ENCODE results near the gene CPM.
"Not testable (repeated sequence)": the region's sequence is repeated elsewhere in the genome, so short reads cannot be mapped to it uniquely, and the experiment has no call there.

Gene CPM

DNA sequence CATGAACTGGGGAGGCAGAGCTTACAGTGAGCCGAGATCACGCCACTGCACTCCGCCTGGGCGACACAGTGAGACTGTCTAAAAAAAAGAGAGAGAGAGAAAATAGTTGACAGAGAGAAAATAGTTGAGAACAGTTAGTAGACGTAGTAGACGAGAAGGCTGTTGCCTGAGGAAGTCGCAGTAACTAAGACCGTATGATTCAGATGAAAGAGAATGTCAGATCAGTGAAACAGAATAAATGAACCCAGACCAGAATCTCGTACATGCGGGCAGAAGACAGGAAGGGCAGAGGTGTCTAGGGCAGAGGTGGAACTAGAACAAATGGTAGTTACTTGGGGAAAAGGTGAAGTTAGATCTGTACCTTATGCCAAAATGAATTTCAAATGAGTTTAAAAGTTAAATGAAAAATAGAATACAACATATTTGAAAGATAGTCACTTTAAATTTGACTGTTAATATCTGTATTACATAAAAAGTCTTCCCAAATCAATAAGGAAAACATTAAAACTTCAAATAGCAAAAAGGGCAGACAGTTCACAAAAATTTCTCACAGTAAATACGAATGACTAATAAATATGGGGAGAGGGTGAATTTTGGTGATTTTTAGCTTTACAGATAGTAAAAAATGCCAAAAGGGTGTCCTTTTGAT, 107.3 kb downstream of the CPM start:
- no peak for DNase-seq (ENCODE audit: low read depth)

- no peak for DNase-seq (ENCODE audit: low read depth)
Observed at GRCh38 chr12:68824597-68825250, 108.2 kb downstream of the CPM start.

- DNase-seq (ENCODE audit: low read depth) = no peak
Observed at GRCh38 chr12:68824131-68824530, 108.8 kb downstream of the CPM start.

DNA sequence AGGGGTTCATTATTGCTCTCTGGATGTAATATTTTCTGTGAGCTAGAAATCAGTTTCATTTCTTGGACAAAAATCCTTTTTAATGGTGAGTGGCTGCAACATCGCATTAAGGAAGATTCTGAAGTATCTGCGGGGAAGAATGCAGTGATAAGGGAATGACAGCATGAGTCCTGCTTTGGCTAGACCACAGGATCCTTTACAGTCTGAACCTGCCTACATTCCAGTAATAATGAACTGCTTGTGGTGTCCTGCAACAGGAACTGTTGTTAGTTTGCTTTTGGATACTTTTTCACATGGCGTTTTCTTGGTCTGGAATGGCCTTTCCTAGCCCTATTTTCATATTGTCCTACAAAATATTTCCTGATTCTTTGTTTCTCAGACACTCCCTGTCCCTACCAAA, 109.3 kb downstream of the CPM start:
- no peak for DNase-seq (ENCODE audit: low read depth)

- DNase-seq (ENCODE audit: low read depth) = no peak
Observed at GRCh38 chr12:68821357-68822188, 111.4 kb downstream of the CPM start.

DNA sequence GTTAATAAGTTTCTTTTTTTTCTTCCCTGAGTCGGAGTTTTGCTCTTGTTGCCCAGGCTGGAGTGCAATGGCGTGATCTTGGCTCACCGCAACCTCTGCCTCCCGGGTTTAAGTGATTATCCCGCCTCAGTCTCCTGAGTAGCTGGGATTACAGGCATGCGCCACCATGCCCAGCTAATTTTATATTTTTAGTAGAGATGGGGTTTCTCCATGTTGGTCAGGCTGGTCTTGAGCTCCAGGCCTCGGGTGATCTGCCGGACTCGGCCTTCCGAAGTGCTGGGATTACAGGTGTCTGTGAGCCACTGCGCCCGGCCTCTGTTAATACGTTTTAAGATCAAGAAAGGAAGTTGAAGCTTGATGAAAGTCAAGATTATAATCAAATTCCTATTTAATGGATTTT, 113.5 kb downstream of the CPM start:
- not testable (repeated sequence) for DNase-seq (ENCODE audit: low read depth)

GRCh38 chr12:68815928-68816800, 116.8 kb downstream of the CPM start:
- no peak for DNase-seq (ENCODE audit: low read depth)

- DNase-seq (ENCODE audit: low read depth) = no peak
Observed at GRCh38 chr12:68815232-68815927, 117.6 kb downstream of the CPM start.

DNA sequence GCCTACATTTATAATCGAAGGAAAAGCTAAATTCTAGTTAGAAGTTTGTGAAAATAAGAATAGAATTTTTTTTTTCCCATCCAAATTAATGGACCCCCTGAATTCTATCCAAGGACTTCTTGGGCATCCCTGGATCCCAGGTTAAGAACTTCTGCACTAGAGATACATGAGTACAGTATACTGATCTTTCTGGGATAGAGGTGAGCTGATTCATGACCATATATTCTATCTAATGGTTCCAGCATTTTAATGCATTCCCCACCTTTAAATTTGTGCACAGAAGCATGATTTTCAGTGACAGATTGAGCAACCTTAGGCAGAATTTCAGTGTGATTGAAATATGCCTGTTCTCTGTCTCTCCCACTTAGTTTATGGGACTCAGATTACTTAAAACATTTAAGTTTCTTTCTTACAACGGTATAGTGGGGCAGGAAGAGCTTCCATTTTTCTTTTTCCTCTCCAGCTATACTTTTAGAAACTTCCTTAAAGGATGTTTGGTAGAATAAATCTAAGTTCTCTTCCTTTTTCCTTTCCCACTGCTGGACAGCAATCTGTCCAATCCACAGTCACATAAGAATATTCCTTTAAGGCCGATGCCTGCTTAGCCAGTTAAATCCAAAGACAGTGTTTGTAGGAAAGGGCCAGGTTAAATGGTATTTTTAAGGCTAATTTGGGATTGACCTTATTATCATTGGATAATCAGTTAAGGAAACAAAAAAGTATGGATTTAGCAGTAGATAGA, 118.3 kb downstream of the CPM start:
- DNase-seq (ENCODE audit: low read depth) = no peak

DNA sequence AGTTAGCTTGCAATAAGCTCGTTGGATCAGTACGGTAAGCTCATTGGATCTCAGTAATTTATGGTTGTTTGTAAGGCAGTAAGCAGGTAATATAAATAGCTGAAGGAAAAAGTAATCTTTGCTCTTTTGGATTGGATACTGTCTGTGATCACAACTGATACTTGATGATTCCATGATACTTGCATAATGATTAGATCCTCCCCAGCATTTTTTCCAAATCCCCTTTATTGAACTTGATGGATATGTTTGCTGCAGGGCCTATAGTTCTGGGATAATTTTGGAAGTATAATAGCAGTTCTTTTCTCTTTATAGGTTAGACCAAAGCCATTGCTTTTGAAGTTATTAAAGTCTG, 119.8 kb downstream of the CPM start:
- no peak for DNase-seq (ENCODE audit: low read depth)

DNA sequence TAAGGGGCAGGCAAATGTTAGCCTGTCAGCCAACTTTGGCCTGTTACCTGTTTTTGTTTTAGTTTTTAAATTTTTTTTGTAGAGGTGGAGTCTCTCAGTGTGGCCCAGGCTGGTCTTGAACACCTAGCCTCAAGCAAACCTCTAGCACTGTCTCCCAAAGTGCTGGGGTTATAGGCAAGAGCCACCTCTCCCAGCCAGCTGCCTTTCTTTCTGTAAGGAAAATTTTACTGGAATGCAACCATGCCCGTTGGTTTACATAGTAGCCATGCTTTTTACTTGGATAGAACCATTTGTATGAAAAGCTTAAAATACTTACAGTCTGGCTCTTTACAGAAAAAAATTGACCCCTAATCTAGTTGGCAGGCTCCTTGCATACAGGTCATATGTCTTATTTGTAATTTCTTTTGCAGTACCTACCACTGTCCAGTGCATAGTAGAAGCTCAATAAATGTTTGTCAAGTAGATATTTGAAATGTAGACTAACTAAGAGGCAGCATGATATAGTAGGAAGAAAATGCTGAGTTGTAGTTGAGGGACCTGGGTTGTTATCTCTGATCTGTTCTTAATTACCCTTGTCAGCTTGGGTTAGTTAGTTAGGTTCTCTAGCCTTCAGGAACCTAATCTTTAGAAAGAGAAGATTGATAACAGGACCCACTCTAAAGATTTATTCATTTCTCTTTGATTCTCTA, 120.3 kb downstream of the CPM start:
- no peak for DNase-seq (ENCODE audit: low read depth)

- not testable (repeated sequence) for DNase-seq (ENCODE audit: low read depth)
Observed at GRCh38 chr12:68811573-68811972, 121.4 kb downstream of the CPM start.

DNA sequence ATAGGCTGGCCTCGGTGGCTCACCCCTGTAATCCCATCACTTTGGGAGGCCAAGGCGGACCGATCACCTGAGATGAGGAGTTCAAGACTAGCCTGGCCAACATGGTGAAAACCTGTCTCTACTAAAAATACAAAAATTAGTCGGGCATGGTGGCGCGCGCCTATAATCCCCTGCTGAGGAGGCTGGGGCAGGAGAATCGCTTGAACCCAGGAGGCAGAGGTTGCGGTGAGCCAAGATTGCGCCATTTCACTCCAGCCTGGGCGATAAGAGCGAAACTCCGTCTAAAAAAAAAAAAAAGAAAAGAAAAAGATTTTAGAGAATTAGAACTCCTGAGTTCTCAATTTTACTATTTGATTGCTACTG, 123.0 kb downstream of the CPM start:
- DNase-seq (ENCODE audit: low read depth) = not testable (repeated sequence)

DNA sequence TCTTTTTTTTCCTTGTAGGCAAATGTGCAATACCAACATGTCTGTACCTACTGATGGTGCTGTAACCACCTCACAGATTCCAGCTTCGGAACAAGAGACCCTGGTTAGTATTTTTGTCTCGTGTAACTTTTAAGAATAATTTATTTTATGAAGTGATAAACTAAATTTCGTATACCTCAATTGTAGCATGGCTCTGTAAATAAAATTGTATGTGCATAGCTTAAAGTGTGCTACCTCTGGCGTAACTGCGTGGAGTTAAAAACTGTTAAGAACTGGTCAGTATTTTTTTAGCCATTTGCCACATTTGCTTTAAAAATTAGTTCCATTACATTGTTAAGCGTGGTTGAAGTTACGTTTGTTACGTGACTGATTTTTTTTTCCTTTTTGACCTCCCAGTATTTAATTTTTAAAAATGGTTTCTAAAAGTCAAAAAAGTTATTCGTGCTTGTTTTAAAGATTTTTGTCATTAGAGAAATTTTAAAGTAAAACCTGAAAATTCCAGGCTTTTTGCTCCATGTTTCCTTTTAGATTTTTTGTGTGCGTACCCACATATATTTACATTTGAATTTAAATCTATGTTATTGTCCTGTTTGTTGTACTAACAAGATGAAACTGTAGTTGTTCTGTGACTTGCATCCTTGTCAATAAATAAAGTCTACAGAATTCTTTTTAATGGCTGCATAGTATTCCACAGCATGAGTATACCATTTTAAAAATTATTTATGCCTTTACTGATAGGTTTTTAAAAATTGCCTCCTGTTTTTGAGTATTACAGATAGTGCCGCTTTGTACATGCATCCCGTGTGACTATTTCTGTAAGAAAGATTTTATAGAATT, 123.6 kb downstream of the CPM start:
- peak; percentile 28 for DNase-seq (ENCODE audit: low read depth)

DNA sequence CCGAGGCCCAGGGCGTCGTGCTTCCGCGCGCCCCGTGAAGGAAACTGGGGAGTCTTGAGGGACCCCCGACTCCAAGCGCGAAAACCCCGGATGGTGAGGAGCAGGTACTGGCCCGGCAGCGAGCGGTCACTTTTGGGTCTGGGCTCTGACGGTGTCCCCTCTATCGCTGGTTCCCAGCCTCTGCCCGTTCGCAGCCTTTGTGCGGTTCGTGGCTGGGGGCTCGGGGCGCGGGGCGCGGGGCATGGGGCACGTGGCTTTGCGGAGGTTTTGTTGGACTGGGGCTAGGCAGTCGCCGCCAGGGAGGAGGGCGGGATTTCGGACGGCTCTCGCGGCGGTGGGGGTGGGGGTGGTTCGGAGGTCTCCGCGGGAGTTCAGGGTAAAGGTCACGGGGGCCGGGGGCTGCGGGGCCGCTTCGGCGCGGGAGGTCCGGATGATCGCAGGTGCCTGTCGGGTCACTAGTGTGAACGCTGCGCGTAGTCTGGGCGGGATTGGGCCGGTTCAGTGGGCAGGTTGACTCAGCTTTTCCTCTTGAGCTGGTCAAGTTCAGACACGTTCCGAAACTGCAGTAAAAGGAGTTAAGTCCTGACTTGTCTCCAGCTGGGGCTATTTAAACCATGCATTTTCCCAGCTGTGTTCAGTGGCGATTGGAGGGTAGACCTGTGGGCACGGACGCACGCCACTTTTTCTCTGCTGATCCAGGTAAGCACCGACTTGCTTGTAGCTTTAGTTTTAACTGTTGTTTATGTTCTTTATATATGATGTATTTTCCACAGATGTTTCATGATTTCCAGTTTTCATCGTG, 124.4 kb downstream of the CPM start:
- peak; percentile 94 for DNase-seq (ENCODE audit: low read depth)

GRCh38 chr12:68807576-68808387, 125.2 kb downstream of the CPM start, which contains the start of gene MDM2:
TSS of gene MDM2 (plus strand) at chr12:68808177. CDS start at chr12:68808478, 301 bp downstream.
- peak; percentile 95 for DNase-seq (ENCODE audit: low read depth)

- DNase-seq (ENCODE audit: low read depth) = not testable (repeated sequence)
Observed at GRCh38 chr12:68807274-68807575, 125.7 kb downstream of the CPM start.
